ACHN (cell line): ENCODE results near the gene RAB11FIP4.

Source experiments
- DNase-seq: peaks from one replicate; pipeline ENCODE4 v3.0.0-alpha.2; 2015
- in situ Hi-C: cut with HindIII; loops from 2 replicates; pipeline ENCODE4 v1.10.0; 2017; ENCODE audit warnings: low sequenced_read_pairs, low pct_ligation_motif_present, low pct_unique_long_range_greater_than_20kb

RAB11FIP4 gene

DNA sequence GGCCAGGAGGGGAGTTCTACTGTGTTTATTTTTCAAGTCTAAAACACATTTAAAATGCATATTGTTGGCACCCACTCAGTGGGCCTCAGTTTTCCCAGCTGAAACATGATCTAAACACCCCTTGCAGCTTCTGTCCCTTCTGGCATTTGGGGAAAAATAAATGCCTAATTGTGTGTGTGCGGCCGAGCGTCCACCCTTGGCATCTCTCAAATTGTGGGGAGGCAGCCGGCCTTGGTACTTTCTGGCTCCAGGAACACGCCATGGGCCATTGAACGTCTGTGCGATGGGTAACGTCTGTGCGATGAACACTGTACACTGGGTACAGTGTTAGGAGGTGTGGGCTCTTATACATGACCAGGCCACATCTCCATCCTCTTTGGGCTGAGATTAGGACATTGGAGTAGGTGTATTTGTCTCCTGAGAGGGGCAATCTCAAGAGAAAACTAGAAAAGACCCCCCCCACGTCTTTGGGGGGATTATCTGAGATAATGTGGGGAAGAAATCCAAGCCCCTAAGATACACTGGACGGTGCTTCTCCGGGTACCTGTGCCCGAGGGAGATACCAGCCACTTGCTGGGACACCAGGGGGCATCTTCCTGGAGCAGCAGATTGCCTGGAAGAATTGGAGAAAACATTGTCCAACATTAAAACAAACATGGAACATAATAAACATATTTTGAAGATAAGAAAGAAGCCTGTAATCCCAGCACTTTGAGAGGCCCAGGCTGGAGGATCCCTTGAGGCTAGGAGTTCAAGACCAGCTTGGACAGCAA, 54.9 kb downstream of the RAB11FIP4 start:
- in situ Hi-C loops = no loop called here
- DNase-seq = no peak

DNA sequence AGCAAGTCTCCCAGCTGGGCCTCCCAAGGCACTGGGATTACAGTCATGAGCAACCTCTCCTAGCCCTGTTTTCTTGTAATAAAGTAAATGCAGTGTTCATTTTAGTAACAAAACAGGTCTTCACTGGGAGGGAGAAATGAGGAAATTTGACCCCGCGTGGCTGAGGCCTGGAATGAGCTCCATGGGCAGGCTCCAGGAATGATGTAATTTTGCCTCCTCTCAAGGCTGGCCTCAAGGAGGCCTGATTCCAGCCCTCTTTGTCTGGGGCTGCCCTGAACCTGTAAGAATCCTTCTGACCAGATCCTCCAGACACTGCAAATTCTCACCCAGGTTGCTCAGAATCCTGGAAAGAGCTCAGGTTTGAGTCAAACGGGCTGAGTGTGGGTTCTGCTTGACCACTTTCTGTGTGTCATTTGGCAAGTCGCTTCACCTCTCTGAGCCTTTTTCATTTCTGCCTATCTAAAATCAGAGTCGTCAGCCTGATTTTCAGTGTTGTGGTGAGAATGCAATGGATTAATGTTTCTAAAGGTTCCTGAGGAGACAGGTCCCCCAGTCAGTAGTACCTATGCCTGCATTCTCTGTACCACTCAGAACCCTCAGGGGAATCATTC, 57.1 kb downstream of the RAB11FIP4 start:
- in situ Hi-C loops = no loop called here

DNA sequence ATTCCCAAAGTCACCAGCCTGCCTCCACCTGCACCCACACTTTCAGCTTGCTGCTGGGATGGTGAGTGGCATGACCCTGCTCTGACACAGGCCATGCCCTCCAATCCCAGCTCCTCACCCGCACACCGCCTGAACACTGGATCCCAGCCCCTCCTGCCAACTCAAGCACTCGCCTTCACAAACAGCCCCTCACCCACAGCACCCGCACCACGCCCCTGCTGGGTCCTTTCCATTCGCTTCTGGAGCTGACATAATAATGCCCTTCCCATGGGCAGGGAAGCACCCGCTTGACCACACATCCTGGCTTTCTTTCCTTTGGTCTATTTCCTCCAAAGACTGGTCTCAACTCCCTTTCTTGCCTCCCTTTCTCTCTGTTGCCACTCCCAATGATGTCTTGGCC, 57.6 kb downstream of the RAB11FIP4 start:
- no peak for DNase-seq
- in situ Hi-C loops = no loop called here

More for the DNA sequence above, 57.1 kb downstream of the RAB11FIP4 start:
- no peak for DNase-seq

DNA sequence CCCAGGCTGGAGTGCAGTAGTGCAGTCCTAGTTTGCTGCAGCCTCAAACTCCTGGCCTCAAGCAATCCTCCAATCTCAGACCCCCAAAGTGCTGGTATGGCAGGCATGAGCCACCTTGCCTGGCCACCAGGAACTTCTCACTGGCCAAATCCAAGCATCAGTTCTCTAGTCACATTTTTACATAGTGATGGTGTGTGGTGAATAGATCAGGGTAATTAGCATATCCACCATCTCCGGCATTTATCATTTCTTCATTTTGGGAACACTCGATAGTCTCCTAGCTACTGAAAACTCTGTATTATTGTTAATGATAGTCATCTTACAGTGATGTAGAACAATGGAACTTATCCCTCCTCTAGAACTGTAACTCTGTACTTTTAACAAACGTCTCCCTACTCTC, 58.3 kb downstream of the RAB11FIP4 start:
- no peak for DNase-seq
- in situ Hi-C loops = no loop called here

DNA sequence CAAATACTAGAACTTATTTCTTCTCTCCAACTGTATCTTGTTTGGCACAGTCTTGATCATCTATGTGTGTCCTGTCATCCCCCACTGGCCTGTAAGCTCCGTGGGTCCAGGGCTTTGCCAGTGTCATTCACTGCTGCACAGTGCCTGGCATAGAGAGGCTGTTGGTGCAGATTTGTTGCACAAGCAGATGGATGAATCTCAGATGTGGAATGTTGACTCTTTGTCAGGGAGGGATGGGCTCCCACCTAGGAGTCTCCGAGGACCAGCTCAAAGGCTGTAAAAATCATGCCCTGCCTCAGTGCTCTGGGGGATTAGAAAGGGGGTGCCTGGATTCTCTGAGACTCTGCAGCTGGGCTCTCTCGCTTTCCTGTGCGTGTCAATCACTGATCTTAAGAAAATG, 60.6 kb downstream of the RAB11FIP4 start:
- in situ Hi-C loops = no loop called here
- DNase-seq = no peak

DNA sequence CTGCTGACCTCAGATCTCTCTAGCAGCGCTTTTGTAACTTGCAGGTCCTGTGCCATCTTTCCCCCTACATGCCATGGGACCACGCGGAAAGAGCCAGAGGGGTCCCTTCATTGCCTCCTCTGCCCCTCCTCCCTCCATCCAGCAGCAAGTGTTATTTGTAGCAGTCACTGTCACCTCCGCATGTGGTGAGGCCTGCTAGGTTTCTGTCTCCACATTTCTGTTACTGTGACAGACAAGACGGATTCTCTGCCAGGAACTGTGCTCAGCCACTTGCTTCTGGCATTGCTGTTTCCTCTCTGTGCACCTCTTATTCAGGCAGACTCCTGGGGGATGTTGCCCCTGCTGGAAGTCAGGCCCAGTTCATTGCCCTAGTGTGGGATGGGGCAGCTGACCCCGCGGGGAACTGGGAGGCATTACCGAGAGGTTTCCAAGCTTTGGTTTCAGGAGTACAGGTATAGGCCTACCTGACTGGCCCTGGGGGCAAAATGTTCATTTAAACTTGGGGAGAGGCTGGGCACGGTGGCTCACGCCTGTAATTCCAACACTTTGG, 61.2 kb downstream of the RAB11FIP4 start:
- in situ Hi-C loops = no loop called here
- no peak for DNase-seq

DNA sequence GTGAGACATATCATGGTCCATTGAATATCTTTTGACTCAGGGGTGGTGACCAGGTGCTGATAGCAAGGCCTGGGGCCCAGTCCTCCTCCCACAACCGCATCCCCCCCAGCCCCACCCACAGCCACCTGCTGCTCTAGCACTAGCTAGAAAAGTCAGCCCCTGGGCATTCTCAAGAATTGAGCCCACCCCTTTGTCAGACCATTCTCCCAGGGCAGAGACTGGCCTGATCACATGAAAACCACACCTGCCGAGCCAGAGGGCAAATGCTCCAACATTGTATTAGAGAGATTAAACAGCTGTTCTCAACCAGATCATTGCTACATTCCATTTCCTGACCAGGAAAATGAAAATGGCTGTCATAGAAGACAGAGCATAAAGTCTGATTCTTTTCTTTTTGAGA, 62.4 kb downstream of the RAB11FIP4 start:
- in situ Hi-C loops = no loop called here

DNA sequence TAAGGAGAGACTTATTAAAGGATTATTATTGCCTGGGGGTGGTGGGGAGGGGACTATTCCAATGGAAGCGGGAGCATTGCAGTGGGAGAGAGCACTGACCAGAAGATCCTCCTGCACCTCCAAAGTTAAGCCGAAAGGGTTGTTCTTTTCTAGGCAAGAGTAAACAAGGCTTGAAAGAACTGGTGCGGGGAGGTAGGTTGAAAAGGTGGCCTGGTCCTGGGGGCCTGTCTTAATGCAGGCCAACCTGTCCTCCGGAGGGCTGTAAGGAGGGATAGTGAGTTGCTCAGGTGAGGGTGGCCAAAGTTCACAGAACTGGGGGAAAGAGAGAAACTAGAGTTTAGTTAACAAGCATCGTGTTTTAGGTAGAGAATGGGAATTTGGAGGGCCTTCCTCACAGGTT, 65.3 kb downstream of the RAB11FIP4 start:
- in situ Hi-C loops = no loop called here

More for the DNA sequence above, 62.4 kb downstream of the RAB11FIP4 start:
- DNase-seq = no peak

DNA sequence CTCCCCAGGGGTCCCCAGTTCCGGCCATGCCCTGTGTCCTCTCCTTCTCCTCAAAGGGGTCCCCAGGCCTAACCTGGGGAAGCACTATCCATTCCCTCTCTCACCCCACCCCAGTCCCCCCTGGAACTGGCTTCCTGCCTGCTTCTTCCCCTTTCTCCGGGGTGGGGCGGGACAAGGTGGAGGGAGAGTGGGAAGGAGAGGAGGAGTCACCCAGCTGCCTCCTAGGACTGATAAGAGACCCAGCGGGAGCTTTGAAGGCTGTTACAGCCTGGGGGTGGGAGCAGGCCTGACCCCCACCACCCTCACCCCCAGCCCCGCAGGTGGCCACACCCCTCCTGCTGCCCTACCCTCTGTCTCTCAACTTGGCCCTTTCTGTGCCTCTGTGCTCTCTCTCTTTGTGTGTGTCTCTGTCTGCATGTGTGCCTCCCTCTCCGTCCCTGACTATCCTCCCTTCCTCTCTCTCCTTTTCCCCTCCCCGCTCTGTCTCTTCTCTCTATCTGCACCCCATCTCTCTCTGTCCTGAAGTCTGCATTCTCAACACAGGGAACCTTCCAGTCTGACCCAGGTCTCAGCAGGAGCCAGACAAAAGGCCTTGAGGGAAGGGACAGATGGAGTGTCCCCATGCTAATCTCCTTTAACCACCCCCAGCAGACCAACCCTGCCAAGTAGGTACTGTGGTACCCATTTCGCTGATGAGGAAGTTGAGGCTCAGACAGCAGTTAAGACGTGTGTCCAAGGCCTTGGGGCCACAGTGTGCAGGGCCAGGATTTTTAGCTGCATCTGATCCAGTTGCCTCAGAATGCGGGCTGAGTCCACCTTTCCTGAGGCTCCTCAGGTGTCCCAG, 66.1 kb downstream of the RAB11FIP4 start:
- no peak for DNase-seq
- in situ Hi-C loops = no loop called here

More for the DNA sequence above, 65.3 kb downstream of the RAB11FIP4 start:
- DNase-seq = no peak

DNA sequence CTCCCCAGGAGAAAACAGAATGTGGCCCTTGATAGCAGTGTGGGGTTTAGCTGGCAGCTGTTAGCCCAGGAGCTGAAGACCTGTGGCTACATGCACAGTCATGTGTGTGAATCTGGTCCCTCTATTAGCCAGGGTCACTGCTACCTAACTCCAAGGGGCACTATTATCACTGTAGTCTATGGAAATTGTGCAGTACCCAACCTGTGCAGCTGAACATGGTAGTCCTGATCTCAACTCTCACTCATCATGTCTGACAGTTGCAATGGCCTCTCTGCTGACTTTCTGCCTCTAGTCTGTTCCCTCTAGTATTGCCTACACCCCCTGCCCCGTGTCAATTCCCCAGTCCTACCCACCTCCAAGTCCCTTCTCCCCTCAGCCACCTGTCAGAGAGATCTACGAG, 67.4 kb downstream of the RAB11FIP4 start:
- in situ Hi-C loops = no loop called here
- DNase-seq = no peak

DNA sequence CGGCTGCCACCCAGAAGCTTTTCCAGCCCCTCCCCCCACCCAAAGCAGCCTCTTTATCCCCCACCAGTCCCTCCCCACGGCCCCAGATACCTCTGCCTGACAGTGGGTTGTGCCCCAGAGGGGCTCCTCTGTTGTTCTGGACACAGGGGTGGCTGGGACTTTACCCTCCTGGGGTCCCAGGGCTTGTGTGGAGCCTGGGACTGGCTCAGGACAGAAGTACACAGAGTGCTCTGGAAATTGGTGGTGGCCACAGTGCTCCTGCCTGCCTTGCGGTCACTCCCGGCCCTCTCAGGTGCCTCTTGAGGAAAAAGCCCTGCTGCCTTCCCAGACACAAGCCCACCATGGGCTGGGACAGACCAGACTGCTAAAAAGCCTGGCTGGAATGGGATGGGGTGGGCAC, 68.2 kb downstream of the RAB11FIP4 start:
- DNase-seq = no peak
- in situ Hi-C loops = no loop called here

DNA sequence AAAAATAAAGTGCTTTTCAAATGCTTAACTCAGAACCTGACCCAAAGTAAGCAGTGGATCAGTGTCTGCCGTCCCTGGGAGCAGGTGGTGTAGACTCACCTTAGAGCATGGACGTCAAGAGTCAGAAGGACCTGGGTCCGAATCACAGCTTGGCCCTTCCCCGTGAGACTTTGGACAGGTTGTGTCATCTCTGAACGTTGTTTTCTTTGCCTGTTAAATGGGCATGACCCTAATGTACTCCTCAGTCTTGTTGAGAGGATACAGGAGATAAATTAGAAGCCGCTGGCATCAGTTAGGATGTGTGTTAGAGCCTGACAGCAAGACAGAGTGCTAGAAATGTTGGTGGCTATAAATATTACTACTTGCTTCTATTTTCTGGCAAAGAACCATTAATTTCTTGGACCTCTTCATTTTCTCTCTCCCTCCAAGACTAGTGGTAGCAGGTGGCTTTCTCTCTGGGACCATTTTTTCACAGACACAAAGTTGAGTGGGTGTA, 68.8 kb downstream of the RAB11FIP4 start:
- in situ Hi-C loops = no loop called here

GRCh38 chr17:31461227-31461810, 69.8 kb downstream of the RAB11FIP4 start:
- no peak for DNase-seq
- in situ Hi-C loops = no loop called here

More for the DNA sequence above, 68.8 kb downstream of the RAB11FIP4 start:
- no peak for DNase-seq

GRCh38 chr17:31462261-31462660, 70.8 kb downstream of the RAB11FIP4 start:
- no peak for DNase-seq
- in situ Hi-C loops = no loop called here

- DNase-seq = no peak
These were observed 74.8 kb downstream of the RAB11FIP4 start for GRCh38 chr17:31466096-31466760.

DNA sequence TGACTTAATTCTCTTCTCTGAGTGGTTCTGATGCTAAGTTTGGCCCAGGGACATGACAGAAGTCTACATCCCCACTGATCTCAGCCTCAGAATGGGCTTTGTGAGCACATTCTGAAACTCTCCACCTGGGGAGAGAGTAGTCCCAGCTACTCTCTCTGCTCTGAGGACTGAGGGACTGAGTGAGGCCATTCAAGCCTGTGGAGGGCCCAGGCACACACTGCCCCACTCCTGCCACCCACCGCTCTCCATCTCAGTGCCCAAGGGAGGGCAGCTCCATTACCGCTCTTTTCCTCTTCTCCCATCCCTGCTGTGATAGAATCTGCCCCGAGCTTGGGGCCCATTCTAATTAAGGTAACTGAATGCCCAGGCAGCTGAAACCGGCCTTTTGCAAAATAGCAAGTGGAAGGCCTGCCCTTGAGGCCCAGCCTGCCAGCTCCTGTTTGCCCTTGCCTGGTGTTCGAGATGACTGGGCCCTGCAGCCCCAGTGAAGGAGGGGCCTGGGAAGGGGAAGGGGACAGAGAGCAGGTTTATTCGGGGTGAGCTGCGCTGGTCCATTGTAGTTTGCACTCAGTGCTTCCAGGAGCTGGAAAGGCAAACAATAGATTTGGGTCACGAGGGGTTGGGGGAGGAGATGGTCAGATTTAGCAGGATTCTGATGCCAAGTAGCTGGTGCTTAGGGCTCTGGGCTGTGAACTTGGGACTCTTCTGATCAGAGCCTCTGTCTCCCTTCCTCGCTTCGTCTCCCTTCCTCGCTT, 76.2 kb downstream of the RAB11FIP4 start:
- in situ Hi-C loops = no loop called here
- DNase-seq = no peak

More at GRCh38 chr17:31466096-31466760, 74.8 kb downstream of the RAB11FIP4 start:
- in situ Hi-C loops = no loop called here

- in situ Hi-C loops = no loop called here
- no peak for DNase-seq
These were observed 78.5 kb downstream of the RAB11FIP4 start for GRCh38 chr17:31469959-31470358.
